ENCODE measurements around the gene PRPH2.

- TF ChIP-seq EP300 (IDR thresholded peaks at IDR 0.05) (no peak), CTCF (IDR thresholded peaks at IDR 0.05) (no peak)
Observed at GRCh38 chr6:42690872-42691271, 31.5 kb downstream of the PRPH2 start.

All from stomach (tissue), 4 donors.